HG02970 (cell line): ENCODE results near the gene ACOT7.
"Not testable (repeated sequence)": the region's sequence is repeated elsewhere in the genome, so short reads cannot be mapped to it uniquely, and the experiment has no call there.

Source experiments
- ATAC-seq: cut with Tn5 transposase; IDR thresholded peaks from one replicate; pipeline ENCODE4 v1.9.1; 2021; ENCODE audit warnings: mild to moderate bottlenecking, moderate library complexity, moderate number of reproducible peaks; ENCODE audit not compliant: unreplicated experiment, low FRiP score

ACOT7 gene

GRCh38 chr1:6241887-6242740 lies 151.5 kb downstream of the ACOT7 start:
- no peak for ATAC-seq

- no peak for ATAC-seq
Measured at GRCh38 chr1:6241107-6241886, 152.3 kb downstream of the ACOT7 start.

GRCh38 chr1:6239950-6240768 lies 153.4 kb downstream of the ACOT7 start:
- ATAC-seq, result no peak

- ATAC-seq, result no peak
Measured at GRCh38 chr1:6239213-6239752, 154.3 kb downstream of the ACOT7 start.

- no peak for ATAC-seq
Measured at GRCh38 chr1:6237093-6237492, 156.5 kb downstream of the ACOT7 start.

- ATAC-seq, result peak; percentile 35
Measured at GRCh38 chr1:6235296-6235677, 158.3 kb downstream of the ACOT7 start.

GRCh38 chr1:6234502-6235295 lies 158.9 kb downstream of the ACOT7 start:
- no peak for ATAC-seq

GRCh38 chr1:6233376-6233775 lies 160.2 kb downstream of the ACOT7 start:
- no peak for ATAC-seq

GRCh38 chr1:6225651-6226050 lies 167.9 kb downstream of the ACOT7 start:
- no peak for ATAC-seq

GRCh38 chr1:6224718-6225117 lies 168.8 kb downstream of the ACOT7 start:
- ATAC-seq, result no peak

GRCh38 chr1:6223617-6224016 lies 169.9 kb downstream of the ACOT7 start:
- no peak for ATAC-seq

- ATAC-seq, result no peak
Measured at GRCh38 chr1:6222636-6223035, 170.9 kb downstream of the ACOT7 start.

- no peak for ATAC-seq
Measured at GRCh38 chr1:6221210-6221784, 172.3 kb downstream of the ACOT7 start.

GRCh38 chr1:6220236-6220635 lies 173.3 kb downstream of the ACOT7 start:
- ATAC-seq, result no peak

- ATAC-seq, result not testable (repeated sequence)
Measured at GRCh38 chr1:6219641-6220040, 173.9 kb downstream of the ACOT7 start.

- ATAC-seq, result no peak
Measured at GRCh38 chr1:6218375-6219164, 175.0 kb downstream of the ACOT7 start.
